Spleen (tissue), 11 donors: ENCODE results near the gene ADAMTS17. TPM values are rescaled to one million over a fixed set of nuclear protein-coding genes. Genes with fewer than 3 reads are reported as not detected.
A peak's percentile ranks its signal among the peaks of the same experiment; 100 is the strongest.

ENCODE experiments used
- DNase-seq: peaks from one replicate; pipeline ENCODE4 v3.0.0-alpha.2; 2020
- H3K27ac ChIP-seq, 8 donors: fragments of 200-600 bp; sonication (generic) in 7 of 8; 1 replicate in 4 of 8; 2 replicates in 4 of 8; pipeline versions ENCODE4 v1.5.0 to v1.8.0; 2016 to 2021; ENCODE audit warnings: inconsistent platforms in 4 of 8, mild to moderate bottlenecking in 4 of 8, moderate library complexity in 1 of 8
- H3K27me3 ChIP-seq, 7 donors: fragments of 200-600 bp; sonication (generic) in 6 of 7; replicated peaks in 1 of 7; 1 replicate in 4 of 7; 2 replicates in 3 of 7; pipeline versions ENCODE4 v1.5.0 to v1.8.0; 2016 to 2021; ENCODE audit warnings: inconsistent platforms in 3 of 7, mild to moderate bottlenecking in 1 of 7
- H3K36me3 ChIP-seq, 6 donors: fragments of 200-600 bp; sonication (generic) in 5 of 6; 1 replicate in 4 of 6; 2 replicates in 2 of 6; pipeline versions ENCODE4 v1.5.0 to v1.8.0; 2016 to 2021; ENCODE audit warnings: inconsistent platforms in 2 of 6
- H3K4me1 ChIP-seq, 6 donors: fragments of 200-600 bp; sonication (generic) in 5 of 6; 1 replicate in 3 of 6; 2 replicates in 3 of 6; pipeline versions ENCODE4 v1.5.0 to v1.8.0; 2016 to 2021; ENCODE audit warnings: inconsistent platforms in 3 of 6
- H3K4me3 ChIP-seq, 8 donors: fragments of 200-600 bp; sonication (generic) in 7 of 8; 1 replicate in 4 of 8; 2 replicates in 4 of 8; pipeline versions ENCODE4 v1.5.0 to v1.8.0; 2016 to 2021; ENCODE audit warnings: inconsistent platforms in 4 of 8, mild to moderate bottlenecking in 4 of 8, moderate library complexity in 2 of 8
- H3K9me3 ChIP-seq, 8 donors: fragments of 200-600 bp; sonication (generic) in 7 of 8; 1 replicate in 4 of 8; 2 replicates in 4 of 8; pipeline versions ENCODE4 v1.5.0 to v1.8.0; 2016 to 2021; ENCODE audit warnings: inconsistent platforms in 4 of 8
- CTCF ChIP-seq, 11 experiments: fragments of 200-600 bp in 7 of 11; fragments of 450-650 bp in 4 of 11; sonication (generic) in 4 of 11; IDR thresholded peaks in 8 of 11; conservative IDR thresholded peaks in 3 of 11; 1 replicate in 7 of 11; 2 replicates in 4 of 11; pipeline versions ENCODE4 v1.4.0 to v1.8.0; 2016 to 2021; ENCODE audit warnings: antibody characterized with exemption in 11 of 11, inconsistent platforms in 4 of 11, mild to moderate bottlenecking in 1 of 11
- POLR2A ChIP-seq, 3 donors: fragments of 450-650 bp; IDR thresholded peaks; one replicate each; pipeline ENCODE4 v1.5.1; 2017; ENCODE audit warnings: antibody characterized with exemption in 3 of 3, mild to moderate bottlenecking in 1 of 3
- POLR2AphosphoS5 ChIP-seq, 3 donors: sonication (generic); formaldehyde crosslinking; IDR thresholded peaks; one replicate each; pipeline ENCODE4 v1.5.1; 2017; ENCODE audit warnings: antibody characterized with exemption in 3 of 3
- WGBS, 5 donors: extraction: QIAGEN DNeasy Blood & Tissue Kit in 3 of 5; methylation state at CpG; one replicate each; pipeline versions ENCODE4 v1.1.5 to v1.1.7; 2013 to 2018; 5-methylcytosine and 5-hydroxymethylcytosine counted together
- intact Hi-C: fragments of 100-400 bp; cut with DNase I; formaldehyde crosslinking; loops from one replicate; pipeline ENCODE4 v1.15.0; 2023; ENCODE audit warnings: low total_unique reads
- polyA plus RNA-seq, 3 donors: library from polyadenylated mRNA; stranded (reverse); fragments of 200-250 nt; gene quantifications; one replicate each; pipeline ENCODE4 v1.2.1, GENCODE V29; 2013
- total RNA-seq, 7 donors: library from RNA; depleted of rRNA in 3 of 7; stranded (reverse); fragments of >200 nt in 3 of 7; fragmentation: NEBNext Ultra II Directional in 4 of 7; extraction: Animal tissue kit (Norgen Biotek cat#: 25700) in 4 of 7; gene quantifications; one replicate each; pipeline versions ENCODE4 v1.1.0 to v1.2.1, GENCODE V29; 2016 to 2021
- donor health status: healthy with polysubstance abuse.
- donor health status: DM: no; HTN: no; CAD: no; lungs with moderate emphysema.
- donor health status: DM: no; HTN: no; CAD: no.
- donor health status: Bipolar disorder and iron deficiency.
- donor health status: healthy.
- donor health status: DM: no; HTN: no; CAD: no.
- donor health status: DM: yes; HTN: yes; CAD: no.

ADAMTS17 gene
- total and polyA plus RNA-seq, 10 donors, result 0.21 to 13.2 (median 5.8) TPM

- H3K4me1 ChIP-seq, result peaks cover 5 to 40% (median 20%) of the 10 kb centered on the region in 6 donors
- peaks cover 0 to 4% (median 0%) of the 10 kb centered on the region in 8 donors for H3K9me3 ChIP-seq
- no peak overlapping the region for H3K4me3 ChIP-seq
- no peak for TF ChIP-seq CTCF (IDR thresholded peaks at IDR 0.05 in 8 of 11, conservative IDR thresholded peaks at IDR 0.05 in 3 of 11)
- peak in 1 of 3 donors; percentile 38 for TF ChIP-seq POLR2AphosphoS5 (IDR thresholded peaks at IDR 0.05)
- no peak for TF ChIP-seq POLR2A (IDR thresholded peaks at IDR 0.05)
- peak; percentile 48 for DNase-seq
- H3K36me3 ChIP-seq, result no peaks in the 10 kb centered on the region
- H3K27me3 ChIP-seq, result no peaks in the 10 kb centered on the region
- peak overlapping the region in 7 of 8 donors; percentile 30 to 83 (median 67) for H3K27ac ChIP-seq
- WGBS, 5 donors, result 69 to 81% (median 73%) methylated on average over 14 to 16 of the region's 16 CpGs
- intact Hi-C loops, result no loop called here
These were observed 228.3 kb downstream of the ADAMTS17 start for GRCh38 chr15:100113351-100114080.

- intact Hi-C loops, result no loop called here
- no peaks in the 10 kb centered on the region for H3K9me3 ChIP-seq
- no peaks in the 10 kb centered on the region for H3K27me3 ChIP-seq
- peak; percentile 68 for DNase-seq
- no peak for TF ChIP-seq POLR2AphosphoS5 (IDR thresholded peaks at IDR 0.05)
- TF ChIP-seq CTCF (IDR thresholded peaks at IDR 0.05 in 8 of 11, conservative IDR thresholded peaks at IDR 0.05 in 3 of 11), result no peak
- H3K4me1 ChIP-seq, result peaks cover 5 to 40% (median 20%) of the 10 kb centered on the region in 6 donors
- peak overlapping the region in 5 of 8 donors; percentile 60 to 83 (median 79) for H3K27ac ChIP-seq
- H3K4me3 ChIP-seq, result no peak overlapping the region
- no peaks in the 10 kb centered on the region for H3K36me3 ChIP-seq
- WGBS, 5 donors, result 83 to 96% (median 90%) methylated on average over 11 to 14 of the region's 14 CpGs
These were observed 229.0 kb downstream of the ADAMTS17 start for GRCh38 chr15:100112636-100113305.

DNA sequence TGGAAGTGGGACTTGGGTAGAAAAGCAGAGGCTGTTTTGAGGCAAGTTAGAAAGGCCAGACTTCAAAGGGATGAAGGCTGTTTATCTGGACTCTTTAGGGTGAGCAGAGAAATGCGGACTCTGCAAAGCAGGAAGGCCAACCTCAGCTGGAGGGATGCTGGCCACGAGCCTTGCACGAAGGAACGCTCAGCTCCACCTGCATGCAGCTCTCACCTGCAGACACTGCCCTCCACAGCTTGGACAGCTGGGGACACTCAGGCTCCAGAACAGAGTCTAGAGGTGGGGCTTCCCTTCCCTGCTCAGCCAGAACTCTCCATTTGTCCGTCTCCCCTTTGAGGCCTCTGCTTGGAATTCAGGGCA, 229.7 kb downstream of the ADAMTS17 start:
- Histone ChIP-seq H3K9me3 (no peaks in the 10 kb centered on the region), H3K4me1 (peaks cover 5 to 40% (median 20%) of the 10 kb centered on the region in 6 donors), H3K27me3 (no peaks in the 10 kb centered on the region), H3K27ac (peak overlapping the region in 6 of 8 donors; percentile 38 to 79 (median 59)), H3K36me3 (no peaks in the 10 kb centered on the region), H3K4me3 (peak overlapping the region in 1 of 8 donors; percentile 13)
- peak; percentile 65 for DNase-seq
- 57 to 82% (median 73%) methylated on average over 5 of the region's 5 CpGs for WGBS, 5 donors
- TF ChIP-seq POLR2AphosphoS5 (IDR thresholded peaks at IDR 0.05) (no peak), POLR2A (IDR thresholded peaks at IDR 0.05) (no peak), CTCF (IDR thresholded peaks at IDR 0.05 in 8 of 11, conservative IDR thresholded peaks at IDR 0.05 in 3 of 11) (no peak)
- intact Hi-C loops, result no loop called here
